BLaER1 treated with 17β-estradiol and CSF1 and Interleukin-3, amounts not matched to agents 10 nM and 100 nM (cell line): ENCODE measurements around the gene GRB14.

Experiments
- H3K27ac ChIP-seq, 11 experiments: shearing (Covaris generic); formaldehyde crosslinking; 2 replicates each; pipeline ENCODE4 v1.8.1; 2022
- H3K27me3 ChIP-seq, 11 experiments: shearing (Covaris generic); formaldehyde crosslinking; 2 replicates each; pipeline ENCODE4 v1.8.1; 2022
- H3K36me3 ChIP-seq, 11 experiments: shearing (Covaris generic); formaldehyde crosslinking; 2 replicates each; pipeline ENCODE4 v1.8.1; 2022
- H3K4me1 ChIP-seq, 10 experiments: shearing (Covaris generic); formaldehyde crosslinking; 2 replicates each; pipeline ENCODE4 v1.8.1; 2022
- H3K4me2 ChIP-seq, 11 experiments: shearing (Covaris generic); formaldehyde crosslinking; 2 replicates each; pipeline ENCODE4 v1.8.1; 2022
- H3K4me3 ChIP-seq, 10 experiments: shearing (Covaris generic); formaldehyde crosslinking; 2 replicates each; pipeline ENCODE4 v1.8.1; 2022
- H3K9ac ChIP-seq, 11 experiments: shearing (Covaris generic); formaldehyde crosslinking; 2 replicates each; pipeline ENCODE4 v1.8.1; 2022
- H3K9me3 ChIP-seq, 11 experiments: shearing (Covaris generic); formaldehyde crosslinking; replicated peaks in 1 of 11; 2 replicates each; pipeline ENCODE4 v1.8.1; 2022
- H4K20me1 ChIP-seq, 11 experiments: shearing (Covaris generic); formaldehyde crosslinking; 2 replicates each; pipeline ENCODE4 v1.8.1; 2022
- Cebpa-rat ChIP-seq, 11 experiments: shearing (Covaris generic); IDR thresholded peaks; 2 replicates each; pipeline ENCODE4 v1.8.1; 2022

Gene GRB14

DNA sequence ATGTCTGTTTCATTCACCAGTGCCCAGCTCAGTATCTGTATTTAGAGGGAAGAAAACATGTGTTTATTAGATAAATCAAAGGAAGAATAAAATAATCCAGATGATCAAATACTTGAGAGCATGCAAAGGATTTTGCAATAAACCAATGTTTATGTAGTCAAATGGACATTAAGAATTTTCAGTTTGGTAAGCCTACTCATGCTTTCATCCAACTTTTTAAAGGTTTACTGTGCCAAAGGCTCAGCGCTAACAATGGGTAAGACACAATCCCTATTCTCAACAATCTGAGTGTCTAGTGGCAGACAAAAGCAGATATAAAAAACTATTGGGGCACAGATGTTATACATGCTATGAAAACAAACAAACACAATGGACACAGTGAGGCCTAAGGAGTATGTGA is 26.3 kb downstream of the GRB14 start:
- Histone ChIP-seq H3K27me3 (no peaks in the 10 kb centered on the region), H3K36me3 (no peaks in the 10 kb centered on the region), H3K9me3 (peaks cover 11 to 19% (median 15%) of the 10 kb centered on the region in 11 experiments), H3K27ac (no peak overlapping the region), H4K20me1 (no peaks in the 10 kb centered on the region), H3K4me3 (no peak overlapping the region), H3K4me2 (no peak overlapping the region), H3K4me1 (peaks cover 0 to 26% (median 7%) of the 10 kb centered on the region in 10 experiments; a peak in 9 of 20 replicates), H3K9ac (no peak overlapping the region)
- TF ChIP-seq Cebpa-rat (IDR thresholded peaks at IDR 0.05), result no peak

- H4K20me1 ChIP-seq, result no peaks in the 10 kb centered on the region
- H3K27ac ChIP-seq, result no peak overlapping the region
- H3K4me1 ChIP-seq, result peaks cover 0 to 21% (median 7%) of the 10 kb centered on the region in 10 experiments; a peak in 9 of 20 replicates
- no peak overlapping the region for H3K4me2 ChIP-seq
- TF ChIP-seq Cebpa-rat (IDR thresholded peaks at IDR 0.05), result no peak
- H3K4me3 ChIP-seq, result no peak overlapping the region
- no peaks in the 10 kb centered on the region for H3K36me3 ChIP-seq
- H3K9ac ChIP-seq, result no peak overlapping the region
- no peaks in the 10 kb centered on the region for H3K27me3 ChIP-seq
- peaks cover 11 to 19% (median 15%) of the 10 kb centered on the region in 11 experiments for H3K9me3 ChIP-seq
Observed at GRCh38 chr2:164593959-164594358, 27.3 kb downstream of the GRB14 start.

DNA sequence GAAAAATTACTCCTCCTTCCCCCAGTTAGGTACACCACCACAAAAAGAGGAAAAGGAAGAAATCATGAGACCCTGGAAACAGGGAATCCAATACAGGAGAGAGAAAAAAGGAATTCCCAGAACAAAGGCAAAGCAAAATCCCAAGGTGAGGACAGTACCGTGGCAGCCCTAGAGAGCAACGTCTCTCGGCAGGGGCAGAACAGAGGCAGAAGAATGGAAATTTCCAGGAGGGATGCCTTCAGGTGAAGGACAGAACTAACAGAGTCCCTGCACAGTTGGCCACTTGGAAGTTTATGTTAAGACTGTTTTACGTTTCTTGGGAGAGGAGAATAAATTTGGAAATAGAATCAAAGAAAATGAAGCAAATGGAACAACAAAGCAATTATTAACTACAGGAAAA is 27.7 kb downstream of the GRB14 start:
- Histone ChIP-seq H3K4me3 (no peak overlapping the region), H3K36me3 (no peaks in the 10 kb centered on the region), H3K27me3 (no peaks in the 10 kb centered on the region), H3K9ac (no peak overlapping the region), H3K4me1 (peaks cover 0 to 17% (median 7%) of the 10 kb centered on the region in 10 experiments; a peak in 9 of 20 replicates), H4K20me1 (no peaks in the 10 kb centered on the region), H3K9me3 (peaks cover 11 to 19% (median 15%) of the 10 kb centered on the region in 11 experiments), H3K27ac (no peak overlapping the region), H3K4me2 (no peak overlapping the region)
- no peak for TF ChIP-seq Cebpa-rat (IDR thresholded peaks at IDR 0.05)

DNA sequence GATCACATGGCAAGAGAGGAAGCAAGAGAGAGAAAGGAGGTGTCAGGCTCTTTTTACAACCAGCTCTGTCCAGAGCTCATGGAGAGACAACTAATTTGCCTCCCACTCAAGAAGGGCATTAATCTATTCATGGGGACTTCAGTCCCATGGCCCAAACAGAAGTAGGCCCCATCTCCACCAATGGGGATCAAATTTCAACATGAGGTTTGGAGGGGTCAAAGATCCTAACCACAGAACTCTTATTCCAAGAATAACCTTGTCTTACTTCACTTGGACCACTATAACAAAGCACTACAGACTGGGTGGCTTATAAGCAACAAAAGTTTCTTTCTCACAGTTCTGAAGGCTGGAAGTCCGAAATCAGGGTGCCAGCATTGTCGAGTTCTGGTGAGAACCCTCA is 31.8 kb downstream of the GRB14 start:
- H3K4me3 ChIP-seq, result no peak overlapping the region
- no peaks in the 10 kb centered on the region for H4K20me1 ChIP-seq
- no peak overlapping the region for H3K9ac ChIP-seq
- peaks cover 11 to 19% (median 15%) of the 10 kb centered on the region in 11 experiments for H3K9me3 ChIP-seq
- no peak overlapping the region for H3K4me2 ChIP-seq
- H3K36me3 ChIP-seq, result no peaks in the 10 kb centered on the region
- no peak overlapping the region for H3K27ac ChIP-seq
- H3K4me1 ChIP-seq, result peaks cover 0 to 14% (median 4%) of the 10 kb centered on the region in 10 experiments; a peak in 8 of 20 replicates
- no peak for TF ChIP-seq Cebpa-rat (IDR thresholded peaks at IDR 0.05)
- no peaks in the 10 kb centered on the region for H3K27me3 ChIP-seq

DNA sequence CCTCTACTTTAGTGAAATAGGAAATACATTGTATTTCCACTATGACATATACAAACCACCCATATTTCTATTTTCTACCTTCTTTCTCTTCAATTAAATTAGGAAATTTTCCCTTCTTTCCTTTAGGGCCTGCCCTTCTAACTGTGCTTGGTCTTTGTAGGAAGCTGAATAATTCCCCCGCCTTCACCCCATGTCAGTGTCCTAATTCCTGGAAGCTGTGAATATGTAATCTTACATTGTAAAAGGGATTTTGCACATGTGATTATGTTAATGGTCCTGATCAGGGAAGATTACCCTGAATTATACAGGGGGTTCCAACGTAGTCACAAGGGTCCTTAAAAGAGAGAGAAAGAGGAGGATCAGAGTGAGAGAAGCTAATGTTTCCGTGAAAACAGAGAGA is 40.2 kb downstream of the GRB14 start:
- no peak overlapping the region for H3K9ac ChIP-seq
- TF ChIP-seq Cebpa-rat (IDR thresholded peaks at IDR 0.05), result no peak
- H3K27ac ChIP-seq, result no peak overlapping the region
- H3K4me2 ChIP-seq, result no peak overlapping the region
- peaks cover 0 to 12% (median 0%) of the 10 kb centered on the region in 11 experiments; a peak in 6 of 22 replicates for H3K9me3 ChIP-seq
- H4K20me1 ChIP-seq, result no peaks in the 10 kb centered on the region
- H3K4me3 ChIP-seq, result no peak overlapping the region
- no peaks in the 10 kb centered on the region for H3K27me3 ChIP-seq
- H3K36me3 ChIP-seq, result no peaks in the 10 kb centered on the region
- peaks cover 0 to 5% (median under 1%) of the 10 kb centered on the region in 10 experiments; a peak in 7 of 20 replicates for H3K4me1 ChIP-seq

GRCh38 chr2:164574931-164575330 is 46.4 kb downstream of the GRB14 start:
- H3K9ac ChIP-seq, result no peak overlapping the region
- H3K27me3 ChIP-seq, result no peaks in the 10 kb centered on the region
- TF ChIP-seq Cebpa-rat (IDR thresholded peaks at IDR 0.05), result no peak
- no peaks in the 10 kb centered on the region for H3K4me1 ChIP-seq
- peaks cover 0 to 12% (median 0%) of the 10 kb centered on the region in 11 experiments; a peak in 6 of 22 replicates for H3K9me3 ChIP-seq
- no peak overlapping the region for H3K4me2 ChIP-seq
- H3K4me3 ChIP-seq, result no peak overlapping the region
- no peaks in the 10 kb centered on the region for H3K36me3 ChIP-seq
- H4K20me1 ChIP-seq, result no peaks in the 10 kb centered on the region
- no peak overlapping the region for H3K27ac ChIP-seq

DNA sequence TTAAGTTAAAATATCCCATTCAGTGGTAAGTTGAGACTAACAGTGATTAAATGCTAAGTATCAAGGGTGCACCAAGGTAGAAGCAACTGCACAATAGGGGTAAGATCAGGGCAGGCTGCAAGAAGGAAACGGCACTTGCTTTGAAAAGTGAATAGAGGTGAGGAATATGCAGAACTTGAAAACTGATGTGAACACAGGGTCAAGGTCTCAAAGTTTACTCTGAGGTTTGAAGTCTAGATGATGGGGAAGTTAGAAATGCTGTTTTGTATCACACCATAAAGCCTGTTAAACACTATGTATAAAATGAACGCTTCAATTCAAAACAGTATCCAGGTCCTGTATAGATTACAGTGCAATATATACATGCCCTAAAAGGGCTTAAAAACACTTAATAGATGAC is 50.8 kb downstream of the GRB14 start:
- no peaks in the 10 kb centered on the region for H3K4me1 ChIP-seq
- H3K27me3 ChIP-seq, result no peaks in the 10 kb centered on the region
- no peak overlapping the region for H3K4me3 ChIP-seq
- no peak overlapping the region for H3K27ac ChIP-seq
- no peak overlapping the region for H3K4me2 ChIP-seq
- no peak for TF ChIP-seq Cebpa-rat (IDR thresholded peaks at IDR 0.05)
- H3K9ac ChIP-seq, result no peak overlapping the region
- H3K36me3 ChIP-seq, result no peaks in the 10 kb centered on the region
- no peaks in the 10 kb centered on the region for H4K20me1 ChIP-seq
- H3K9me3 ChIP-seq, result no peaks in the 10 kb centered on the region

DNA sequence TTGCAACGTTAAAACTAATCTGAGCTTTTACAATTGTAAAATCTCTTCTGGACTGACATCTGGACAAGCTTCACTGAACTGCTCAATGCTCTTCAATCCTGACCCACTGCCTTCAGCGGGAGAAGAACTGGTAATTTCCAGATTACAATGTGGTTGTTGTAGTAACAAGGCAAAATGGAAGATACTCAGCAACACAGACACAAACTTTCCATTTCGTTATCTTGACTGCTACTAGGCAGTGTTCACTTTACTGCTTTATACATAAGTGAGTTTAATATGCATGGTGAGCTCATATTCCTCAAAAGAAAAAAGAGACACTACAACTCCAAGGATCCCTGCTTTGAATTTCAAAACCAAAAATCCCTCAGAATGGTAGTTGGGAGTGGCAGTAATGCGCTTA is 51.9 kb downstream of the GRB14 start:
- no peak for TF ChIP-seq Cebpa-rat (IDR thresholded peaks at IDR 0.05)
- H3K4me2 ChIP-seq, result no peak overlapping the region
- H3K9me3 ChIP-seq, result no peaks in the 10 kb centered on the region
- H4K20me1 ChIP-seq, result no peaks in the 10 kb centered on the region
- H3K4me1 ChIP-seq, result no peaks in the 10 kb centered on the region
- H3K9ac ChIP-seq, result no peak overlapping the region
- no peak overlapping the region for H3K4me3 ChIP-seq
- H3K36me3 ChIP-seq, result no peaks in the 10 kb centered on the region
- no peaks in the 10 kb centered on the region for H3K27me3 ChIP-seq
- H3K27ac ChIP-seq, result no peak overlapping the region

GRCh38 chr2:164568317-164568716 is 53.0 kb downstream of the GRB14 start:
- no peaks in the 10 kb centered on the region for H3K9me3 ChIP-seq
- no peak overlapping the region for H3K9ac ChIP-seq
- no peak for TF ChIP-seq Cebpa-rat (IDR thresholded peaks at IDR 0.05)
- no peaks in the 10 kb centered on the region for H3K4me1 ChIP-seq
- H4K20me1 ChIP-seq, result no peaks in the 10 kb centered on the region
- no peaks in the 10 kb centered on the region for H3K27me3 ChIP-seq
- H3K36me3 ChIP-seq, result no peaks in the 10 kb centered on the region
- H3K27ac ChIP-seq, result no peak overlapping the region
- no peak overlapping the region for H3K4me2 ChIP-seq
- H3K4me3 ChIP-seq, result no peak overlapping the region

GRCh38 chr2:164567335-164567989 is 53.8 kb downstream of the GRB14 start:
- no peak for TF ChIP-seq Cebpa-rat (IDR thresholded peaks at IDR 0.05)
- H3K27ac ChIP-seq, result no peak overlapping the region
- no peaks in the 10 kb centered on the region for H3K36me3 ChIP-seq
- H3K4me1 ChIP-seq, result peaks cover 0 to 6% (median 0%) of the 10 kb centered on the region in 10 experiments; a peak in 1 of 20 replicates
- H4K20me1 ChIP-seq, result no peaks in the 10 kb centered on the region
- no peak overlapping the region for H3K4me3 ChIP-seq
- no peak overlapping the region for H3K9ac ChIP-seq
- no peaks in the 10 kb centered on the region for H3K9me3 ChIP-seq
- no peak overlapping the region for H3K4me2 ChIP-seq
- no peaks in the 10 kb centered on the region for H3K27me3 ChIP-seq
